B cell (primary cell): ENCODE results near the gene DOCK1. TPM values are rescaled to one million over a fixed set of nuclear protein-coding genes. Genes with fewer than 3 reads are reported as not detected.

Source experiments
- ATAC-seq: fragments of 200-7000 bp; cut with Tn5 transposase; one replicate; pipeline ENCODE4 v1.10.0; 2021; ENCODE audit warnings: low read depth, mild to moderate bottlenecking, moderate number of reproducible peaks, moderate library complexity
- CTCF ChIA-PET: fragments of 350-600 bp; sonication (Branson Sonifier 250); formaldehyde crosslinking; loops from one replicate; lab custom pipeline; 2021; ENCODE audit warnings: antibody characterized with exemption, inconsistent platforms; lab: Charles Lee
- POLR2A ChIA-PET: fragments of 350-600 bp; sonication (Branson Sonifier 250); formaldehyde crosslinking; loops from one replicate; lab custom pipeline; 2021; ENCODE audit warnings: antibody characterized with exemption; lab: Charles Lee
- DNase-seq: peaks from one replicate; pipeline ENCODE4 v3.0.0; 2013
- H2AFZ ChIP-seq: 2 replicates; pipeline ENCODE4 v1.6.1; 2012; ENCODE audit warnings: mild to moderate bottlenecking, low read depth, low read length; ENCODE audit not compliant: insufficient read depth, poor library complexity, severe bottlenecking
- H3K27ac ChIP-seq, 2 donors: 1 replicate in 1 of 2; 2 replicates in 1 of 2; pipeline ENCODE4 v1.5.1; 2012 to 2013; ENCODE audit warnings: low read length in 2 of 2, mild to moderate bottlenecking in 2 of 2, moderate library complexity in 1 of 2
- H3K27me3 ChIP-seq, 4 experiments: fragments of 200-600 bp in 1 of 4; sonication (generic) in 1 of 4; replicated peaks in 1 of 4; 1 replicate in 2 of 4; 2 replicates in 2 of 4; pipeline versions ENCODE4 v1.6.1 to v1.7.0; 2013 to 2016; ENCODE audit warnings: low read length in 3 of 4, mild to moderate bottlenecking in 2 of 4, mixed read lengths in 1 of 4, moderate library complexity in 1 of 4; ENCODE audit not compliant: insufficient read depth in 4 of 4, control insufficient read depth in 3 of 4; ENCODE audit errors: control extremely low read depth in 1 of 4
- H3K36me3 ChIP-seq, 2 experiments: replicated peaks in 1 of 2; 1 replicate in 1 of 2; 2 replicates in 1 of 2; pipeline versions ENCODE4 v1.6.1 to v1.7.1; 2013; ENCODE audit warnings: low read length in 1 of 2; ENCODE audit not compliant: insufficient read depth in 2 of 2, control insufficient read depth in 1 of 2; ENCODE audit errors: control extremely low read depth in 1 of 2, extremely low read depth in 1 of 2
- H3K4me1 ChIP-seq, 2 donors: fragments of 200-600 bp in 1 of 2; sonication (generic) in 1 of 2; 1 replicate in 1 of 2; 2 replicates in 1 of 2; pipeline versions ENCODE4 v1.5.1 to v1.6.1; 2013 to 2017; ENCODE audit warnings: low read length in 2 of 2; ENCODE audit not compliant: control insufficient read depth in 2 of 2, insufficient read depth in 2 of 2
- H3K4me2 ChIP-seq: replicated peaks from 2 replicates; pipeline ENCODE3; 2012; ENCODE audit warnings: mild to moderate bottlenecking, low read depth, low read length; ENCODE audit not compliant: poor library complexity, severe bottlenecking
- H3K4me3 ChIP-seq, 5 experiments: fragments of 200-600 bp in 1 of 5; sonication (generic) in 1 of 5; 1 replicate in 3 of 5; 2 replicates in 2 of 5; pipeline versions ENCODE4 v1.5.1 to v1.7.0; 2011 to 2016; ENCODE audit warnings: low read length in 4 of 5, mild to moderate bottlenecking in 4 of 5, low read depth in 2 of 5, control low read depth in 1 of 5, moderate library complexity in 1 of 5; ENCODE audit not compliant: insufficient read depth in 1 of 5; ENCODE audit errors: control extremely low read depth in 1 of 5, extremely low read depth in 1 of 5
- H3K79me2 ChIP-seq: fragments of 200-600 bp; sonication (generic); one replicate; pipeline ENCODE4 v1.6.0; 2016; ENCODE audit warnings: low read length; ENCODE audit not compliant: control insufficient read depth, insufficient read depth
- H3K9ac ChIP-seq: fragments of 200-600 bp; sonication (generic); 2 replicates; pipeline ENCODE4 v1.6.1; 2017; ENCODE audit warnings: mild to moderate bottlenecking, low read length, moderate library complexity
- H3K9me3 ChIP-seq, 3 donors: one replicate each; pipeline versions ENCODE4 v1.6.1 to v1.7.1; 2013; ENCODE audit warnings: low read length in 2 of 3; ENCODE audit not compliant: control insufficient read depth in 2 of 3, insufficient read depth in 1 of 3; ENCODE audit errors: control extremely low read depth in 1 of 3
- H4K20me1 ChIP-seq: 2 replicates; pipeline ENCODE4 v1.6.0; 2012; ENCODE audit warnings: mild to moderate bottlenecking, low read length; ENCODE audit not compliant: insufficient read depth, control insufficient read depth, poor library complexity, severe bottlenecking
- H3K27ac Mint-ChIP-seq: one replicate; pipeline ENCODE4 v1.8.0; 2021; ENCODE audit warnings: mixed read lengths
- H3K27me3 Mint-ChIP-seq: one replicate; pipeline ENCODE4 v1.8.0; 2021; ENCODE audit warnings: mixed read lengths
- H3K4me1 Mint-ChIP-seq: one replicate; pipeline ENCODE4 v1.8.0; 2021; ENCODE audit warnings: mixed read lengths
- H3K4me3 Mint-ChIP-seq: one replicate; pipeline ENCODE4 v1.8.0; 2021; ENCODE audit warnings: mixed read lengths
- H3K9me3 Mint-ChIP-seq: one replicate; pipeline ENCODE4 v1.8.0; 2022; ENCODE audit warnings: mixed read lengths; ENCODE audit not compliant: insufficient read depth
- EZH2 ChIP-seq: IDR thresholded peaks from 2 replicates; pipeline ENCODE4 v1.6.1; 2012; ENCODE audit warnings: borderline replicate concordance, low read depth, mild to moderate bottlenecking, moderate library complexity, low read length; ENCODE audit not compliant: insufficient read depth, poor library complexity, severe bottlenecking
- WGBS: methylation state at CpG from one replicate; pipeline ENCODE4 v1.1.5; 2013; ENCODE audit warnings: missing lambda C conversion rate; ENCODE audit not compliant: insufficient coverage; 5-methylcytosine and 5-hydroxymethylcytosine counted together
- intact Hi-C: fragments of 100-400 bp; cut with micrococcal nuclease; formaldehyde crosslinking; loops from one replicate; pipeline ENCODE4 v1.10.0; 2022
- polyA plus RNA-seq: library from polyadenylated mRNA; depleted of rRNA; stranded (reverse); fragments of >200 nt; gene quantifications from 2 replicates; pipeline ENCODE4 v1.2.3, GENCODE V29; 2012
- total RNA-seq, 2 donors: library from RNA; stranded (reverse); fragments of 120-200 nt in 1 of 2; gene quantifications; 1 replicate in 1 of 2; 2 replicates in 1 of 2; pipeline versions ENCODE4 v1.2.3 to v1.2.4, GENCODE V29; 2013 to 2022
- TF ChIP-seq, protein P1 (sequence below): fragments of 200-600 bp; IDR thresholded peaks from one replicate; pipeline ENCODE4 v1.8.0; 2022; ENCODE audit warnings: antibody characterized with exemption, mild to moderate bottlenecking

The DOCK1 gene
- total and polyA plus RNA-seq, 2 donors (not counting 1 experiment from before 2014, with no cell fraction given), result not detected

- CTCF ChIA-PET, result no interaction called here
Observed at GRCh38 chr10:127500127-127500526, 594.9 kb downstream of the DOCK1 start.

More at GRCh38 chr10:127500127-127500526, 594.9 kb downstream of the DOCK1 start:
- intact Hi-C loops, result no loop called here
- POLR2A ChIA-PET, result no interaction called here
- Histone ChIP-seq H2AFZ (no peak overlapping the region), H3K27ac (no peak overlapping the region), H3K4me1 (no peaks in the 10 kb centered on the region), H3K79me2 (no peaks in the 10 kb centered on the region), H3K4me3 (no peak overlapping the region), H4K20me1 (no peaks in the 10 kb centered on the region), H3K36me3 (no peaks in the 10 kb centered on the region), H3K9me3 (peaks cover 0 to 21% (median 0%) of the 10 kb centered on the region in 3 donors), H3K27me3 (no peaks in the 10 kb centered on the region), H3K4me2 (no peak overlapping the region), H3K9ac (no peak overlapping the region)
- H3K27me3 Mint-ChIP-seq, result no peaks in the 10 kb centered on the region
- DNase-seq (no peak), ATAC-seq (no peak)
- no peaks in the 10 kb centered on the region for H3K4me1 Mint-ChIP-seq
- 74% methylated on average over 6 of the region's 8 CpGs for WGBS
- TF ChIP-seq, protein P1, sequence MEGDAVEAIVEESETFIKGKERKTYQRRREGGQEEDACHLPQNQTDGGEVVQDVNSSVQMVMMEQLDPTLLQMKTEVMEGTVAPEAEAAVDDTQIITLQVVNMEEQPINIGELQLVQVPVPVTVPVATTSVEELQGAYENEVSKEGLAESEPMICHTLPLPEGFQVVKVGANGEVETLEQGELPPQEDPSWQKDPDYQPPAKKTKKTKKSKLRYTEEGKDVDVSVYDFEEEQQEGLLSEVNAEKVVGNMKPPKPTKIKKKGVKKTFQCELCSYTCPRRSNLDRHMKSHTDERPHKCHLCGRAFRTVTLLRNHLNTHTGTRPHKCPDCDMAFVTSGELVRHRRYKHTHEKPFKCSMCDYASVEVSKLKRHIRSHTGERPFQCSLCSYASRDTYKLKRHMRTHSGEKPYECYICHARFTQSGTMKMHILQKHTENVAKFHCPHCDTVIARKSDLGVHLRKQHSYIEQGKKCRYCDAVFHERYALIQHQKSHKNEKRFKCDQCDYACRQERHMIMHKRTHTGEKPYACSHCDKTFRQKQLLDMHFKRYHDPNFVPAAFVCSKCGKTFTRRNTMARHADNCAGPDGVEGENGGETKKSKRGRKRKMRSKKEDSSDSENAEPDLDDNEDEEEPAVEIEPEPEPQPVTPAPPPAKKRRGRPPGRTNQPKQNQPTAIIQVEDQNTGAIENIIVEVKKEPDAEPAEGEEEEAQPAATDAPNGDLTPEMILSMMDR, result no peak
- no peak for TF ChIP-seq EZH2
- H3K27ac Mint-ChIP-seq, result no peak overlapping the region
- H3K4me3 Mint-ChIP-seq, result no peak overlapping the region
- H3K9me3 Mint-ChIP-seq, result no peaks in the 10 kb centered on the region

Other genes with a start within 250 kb of the DOCK1 start
- not detected in 2 replicates for gene C10orf90, start 234.7 kb upstream of the DOCK1 start, total RNA-seq
- not detected in 2 replicates for gene C10orf90, start 234.7 kb upstream of the DOCK1 start, polyA plus RNA-seq